KOPT-K1 (cell line): ENCODE results near the gene C3.

Experiments
- H3K27ac ChIP-seq: fragments of 200-600 bp; sonication (generic); 2 replicates; pipeline ENCODE4 v1.5.1; 2016; ENCODE audit warnings: antibody characterized with exemption, mild to moderate bottlenecking, low read depth, low read length; ENCODE audit not compliant: poor library complexity, severe bottlenecking
- H3K36me3 ChIP-seq: fragments of 200-600 bp; sonication (generic); 2 replicates; pipeline ENCODE4 v1.5.1; 2017; ENCODE audit warnings: antibody characterized with exemption, mild to moderate bottlenecking, low read length, moderate library complexity; ENCODE audit not compliant: insufficient read depth
- H3K9me3 ChIP-seq: fragments of 200-600 bp; sonication (generic); 2 replicates; pipeline ENCODE4 v1.5.1; 2017; ENCODE audit warnings: antibody characterized with exemption, low read length, mild to moderate bottlenecking; ENCODE audit not compliant: insufficient read depth, poor library complexity, severe bottlenecking

The C3 gene

DNA sequence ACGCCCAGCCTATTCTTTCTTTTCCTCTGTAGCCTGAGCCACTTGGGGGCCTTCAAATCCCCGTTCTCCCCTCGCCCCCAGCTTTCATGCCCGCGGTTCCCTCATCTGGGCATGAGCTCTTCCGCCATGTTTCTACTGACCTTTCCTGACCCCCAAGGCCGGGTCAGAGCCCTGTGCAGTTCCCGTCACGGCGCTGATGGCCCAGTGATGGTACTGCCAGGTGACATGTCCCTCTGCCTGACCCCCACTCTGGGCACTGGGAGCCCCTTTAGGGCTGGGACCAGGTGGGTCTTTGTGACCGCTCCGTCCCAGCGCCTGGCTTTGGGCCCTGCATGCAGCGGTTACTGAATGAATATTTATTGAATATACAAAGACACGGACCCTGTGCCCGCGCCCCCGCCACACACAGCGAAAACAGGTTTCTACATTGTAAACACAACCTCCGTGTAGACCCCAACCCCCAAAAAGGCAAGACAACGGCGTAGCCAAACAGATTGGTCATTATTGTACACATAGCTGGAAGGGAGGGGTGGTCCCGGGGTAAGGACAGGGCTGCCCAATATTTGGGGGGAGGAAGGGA is 9.2 kb upstream of the C3 start:
- no peaks in the 10 kb centered on the region for H3K9me3 ChIP-seq
- no peak overlapping the region for H3K27ac ChIP-seq

DNA sequence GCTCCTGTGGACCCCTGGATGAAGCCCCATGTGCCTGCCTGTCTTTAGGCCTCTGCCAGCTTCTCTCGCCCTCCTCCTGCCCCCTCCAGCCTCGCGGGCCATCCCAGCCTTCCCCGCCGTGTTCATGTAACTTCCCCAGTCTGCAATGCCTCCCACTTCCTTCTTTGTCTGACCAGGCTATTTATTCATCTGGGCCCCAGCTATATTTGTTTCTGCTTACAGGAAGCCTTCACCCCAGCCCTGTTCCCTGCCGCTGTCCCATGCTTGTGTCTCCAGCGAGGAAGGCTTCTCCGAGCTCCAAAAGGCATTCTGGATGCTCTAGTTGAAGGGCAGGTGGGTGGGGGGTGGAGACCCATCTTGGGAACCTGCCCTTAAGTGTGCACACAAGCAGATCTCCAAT is 7.9 kb upstream of the C3 start:
- peaks cover 8% of the 10 kb centered on the region; the same call in 1 of the 2 replicates for H3K36me3 ChIP-seq
- no peak overlapping the region for H3K27ac ChIP-seq
- no peaks in the 10 kb centered on the region for H3K9me3 ChIP-seq

More for the DNA sequence above, 9.2 kb upstream of the C3 start:
- H3K36me3 ChIP-seq, result peaks cover 14% of the 10 kb centered on the region; the same call in 1 of the 2 replicates

- H3K27ac ChIP-seq, result no peak overlapping the region
- H3K36me3 ChIP-seq, result no peaks in the 10 kb centered on the region
- no peaks in the 10 kb centered on the region for H3K9me3 ChIP-seq
Observed at GRCh38 chr19:6725513-6726231, 5.2 kb upstream of the C3 start.

DNA sequence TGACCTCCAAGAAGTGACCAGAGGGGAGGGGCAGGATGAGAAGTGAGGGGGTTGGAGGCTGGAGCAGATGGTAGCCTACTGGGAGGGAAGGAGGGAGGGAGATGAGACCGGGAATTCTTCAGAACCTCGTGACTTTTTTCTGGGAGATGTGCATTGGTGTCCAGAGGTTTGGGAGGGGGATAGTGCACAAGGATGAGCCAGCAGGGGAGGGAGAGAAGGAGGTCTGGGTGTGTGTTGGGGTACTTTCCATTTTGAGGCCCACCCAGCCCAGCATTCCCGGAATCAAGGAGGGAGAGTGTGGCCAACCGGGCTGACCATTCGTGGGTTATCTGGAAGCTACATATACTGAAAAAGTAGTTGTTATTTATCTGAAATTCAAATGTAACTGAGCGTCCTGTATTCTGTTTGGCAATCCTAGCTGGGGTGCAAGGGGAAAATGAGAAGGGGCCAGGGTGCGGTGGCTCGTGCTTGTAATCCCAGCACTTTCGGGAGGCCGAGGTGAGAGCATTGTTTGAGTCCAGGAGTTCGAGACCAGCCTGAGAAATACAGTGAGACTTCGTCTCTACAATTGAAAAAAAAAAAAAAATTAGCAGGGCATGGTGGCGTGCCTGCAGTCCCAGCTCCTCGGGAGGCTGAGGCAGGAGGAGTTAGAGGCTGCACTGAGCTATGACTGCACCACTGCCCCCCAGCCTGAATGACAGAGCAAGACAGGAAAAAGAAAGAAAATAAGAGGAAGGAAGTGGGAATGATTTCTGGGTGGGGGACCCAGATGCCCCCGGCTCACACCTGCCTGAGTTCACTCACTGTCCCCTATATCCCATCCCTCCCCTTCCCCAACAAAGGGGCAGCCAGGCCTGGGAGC is 4.4 kb upstream of the C3 start:
- Histone ChIP-seq H3K36me3 (no peaks in the 10 kb centered on the region), H3K27ac (no peak overlapping the region), H3K9me3 (no peaks in the 10 kb centered on the region)

GRCh38 chr19:6723738-6724137 is 3.3 kb upstream of the C3 start:
- no peaks in the 10 kb centered on the region for H3K36me3 ChIP-seq
- no peaks in the 10 kb centered on the region for H3K9me3 ChIP-seq
- H3K27ac ChIP-seq, result no peak overlapping the region

DNA sequence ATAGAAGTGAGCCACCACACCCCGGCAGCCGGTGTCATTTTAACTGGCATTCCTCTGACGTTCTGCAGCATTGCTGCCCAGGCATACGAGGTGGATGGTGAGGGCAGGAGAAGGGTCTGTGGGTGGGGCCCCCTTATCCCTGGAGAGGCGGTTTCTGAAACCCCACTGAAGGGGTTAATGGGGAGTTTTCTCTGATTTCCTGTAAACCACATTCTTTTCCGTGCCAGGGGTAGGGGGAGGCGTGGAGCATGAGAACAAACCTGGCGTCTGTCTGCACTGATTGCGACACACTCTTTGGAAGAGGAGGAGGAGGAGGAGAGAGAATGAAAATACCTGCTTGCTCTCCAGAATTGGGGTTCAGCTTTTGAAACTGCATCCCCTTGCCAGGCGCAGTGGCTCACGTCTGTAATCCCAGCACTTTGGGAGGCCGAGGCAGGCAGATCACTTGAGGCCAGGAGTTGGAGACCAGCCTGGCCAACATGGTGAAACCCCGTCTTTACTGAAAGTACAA is 2.7 kb upstream of the C3 start:
- Histone ChIP-seq H3K9me3 (no peaks in the 10 kb centered on the region), H3K27ac (no peak overlapping the region), H3K36me3 (no peaks in the 10 kb centered on the region)

- Histone ChIP-seq H3K27ac (no peak overlapping the region), H3K9me3 (no peaks in the 10 kb centered on the region), H3K36me3 (no peaks in the 10 kb centered on the region)
Observed at GRCh38 chr19:6721773-6722172, 1.3 kb upstream of the C3 start.

DNA sequence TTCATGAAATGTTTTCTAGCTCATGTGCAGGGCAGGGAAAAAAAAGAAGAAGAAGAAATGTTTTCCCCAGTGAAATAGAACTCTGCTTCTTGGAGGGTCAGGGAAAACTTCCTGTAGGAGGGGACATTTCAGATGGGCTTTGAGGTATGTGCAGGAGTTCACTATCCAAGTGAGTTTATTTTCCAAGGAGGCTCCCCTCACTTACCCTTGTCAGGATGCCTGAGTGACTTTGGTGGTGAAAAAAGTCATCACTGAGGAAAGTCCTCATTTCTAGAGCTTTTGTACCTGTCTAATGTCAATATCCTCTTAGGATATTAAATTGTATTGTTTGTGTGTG is 656 bp upstream of the C3 start:
- no peak overlapping the region for H3K27ac ChIP-seq
- H3K36me3 ChIP-seq, result no peaks in the 10 kb centered on the region
- no peaks in the 10 kb centered on the region for H3K9me3 ChIP-seq

DNA sequence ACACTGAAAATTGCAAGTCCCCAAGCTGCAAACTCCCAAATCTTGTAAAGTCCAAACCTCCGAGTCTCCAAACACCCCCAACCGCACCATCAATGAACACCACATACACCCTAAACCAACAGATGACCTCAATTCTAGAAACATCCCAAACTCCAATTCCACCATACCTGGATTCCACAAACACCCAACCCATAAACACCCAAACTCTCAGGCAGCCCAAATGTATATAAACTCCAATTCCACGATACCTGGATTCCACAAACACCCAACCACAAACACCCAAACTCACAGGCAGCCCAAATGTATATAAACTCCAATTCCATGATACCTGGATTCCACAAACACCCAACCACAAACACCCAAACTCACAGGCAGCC is 470 bp downstream of the C3 start:
- no peaks in the 10 kb centered on the region for H3K9me3 ChIP-seq
- H3K36me3 ChIP-seq, result no peaks in the 10 kb centered on the region
- no peak overlapping the region for H3K27ac ChIP-seq

GRCh38 chr19:6719540-6719861 is 949 bp downstream of the C3 start:
- Histone ChIP-seq H3K36me3 (no peaks in the 10 kb centered on the region), H3K27ac (no peak overlapping the region), H3K9me3 (no peaks in the 10 kb centered on the region)

- Histone ChIP-seq H3K27ac (no peak overlapping the region), H3K36me3 (no peaks in the 10 kb centered on the region), H3K9me3 (no peaks in the 10 kb centered on the region)
Observed at GRCh38 chr19:6718741-6719539, 1.5 kb downstream of the C3 start.

GRCh38 chr19:6718111-6718740 is 2.2 kb downstream of the C3 start:
- no peaks in the 10 kb centered on the region for H3K36me3 ChIP-seq
- H3K27ac ChIP-seq, result no peak overlapping the region
- H3K9me3 ChIP-seq, result no peaks in the 10 kb centered on the region

GRCh38 chr19:6717441-6717971 is 2.9 kb downstream of the C3 start:
- Histone ChIP-seq H3K36me3 (no peaks in the 10 kb centered on the region), H3K9me3 (no peaks in the 10 kb centered on the region), H3K27ac (no peak overlapping the region)

GRCh38 chr19:6717036-6717435 is 3.4 kb downstream of the C3 start:
- Histone ChIP-seq H3K27ac (no peak overlapping the region), H3K36me3 (no peaks in the 10 kb centered on the region), H3K9me3 (no peaks in the 10 kb centered on the region)
